GM10266 (cell line): ENCODE results near the gene MAP3K12.

Experiments used
- DNase-seq: peaks from one replicate; pipeline ENCODE4 v3.0.0; 2012; ENCODE audit errors: extremely low spot score
- CTCF ChIP-seq: IDR thresholded peaks from 2 replicates; pipeline ENCODE4 v1.5.1; 2012; ENCODE audit warnings: mild to moderate bottlenecking, low read depth; ENCODE audit not compliant: control insufficient read depth, insufficient read depth; ENCODE audit errors: missing control alignments

MAP3K12 gene

GRCh38 chr12:53532524-53533445 is 33.5 kb upstream of the MAP3K12 start:
- DNase-seq = no peak

GRCh38 chr12:53532021-53532420 is 32.8 kb upstream of the MAP3K12 start:
- DNase-seq = no peak
- no peak for TF ChIP-seq CTCF

More at GRCh38 chr12:53532524-53533445, 33.5 kb upstream of the MAP3K12 start:
- no peak for TF ChIP-seq CTCF

- no peak for DNase-seq
These were observed 31.7 kb upstream of the MAP3K12 start for GRCh38 chr12:53530920-53531319.

GRCh38 chr12:53530061-53530460 is 30.8 kb upstream of the MAP3K12 start:
- no peak for DNase-seq
- TF ChIP-seq CTCF = no peak

More at GRCh38 chr12:53530920-53531319, 31.7 kb upstream of the MAP3K12 start:
- no peak for TF ChIP-seq CTCF

- TF ChIP-seq CTCF = no peak
- no peak for DNase-seq
These were observed 25.2 kb upstream of the MAP3K12 start for GRCh38 chr12:53524476-53524875.

- no peak for TF ChIP-seq CTCF
- DNase-seq = no peak
These were observed 23.9 kb upstream of the MAP3K12 start for GRCh38 chr12:53523131-53523530.

GRCh38 chr12:53518381-53518780 is 19.1 kb upstream of the MAP3K12 start:
- no peak for DNase-seq
- no peak for TF ChIP-seq CTCF
